HG02798 (cell line): ENCODE data around the gene ADGRF3.
"Not testable (repeated sequence)": the region's sequence is repeated elsewhere in the genome, so short reads cannot be mapped to it uniquely, and the experiment has no call there.

Experiments
- ATAC-seq: cut with Tn5 transposase; IDR thresholded peaks from one replicate; pipeline ENCODE4 v1.9.1; 2021; ENCODE audit warnings: mild to moderate bottlenecking; ENCODE audit not compliant: unreplicated experiment, poor library complexity

The ADGRF3 gene

GRCh38 chr2:26284132-26284531, 62.5 kb downstream of the ADGRF3 start:
- ATAC-seq, result no peak

GRCh38 chr2:26283606-26284005, 63.0 kb downstream of the ADGRF3 start:
- ATAC-seq, result no peak

GRCh38 chr2:26281226-26281625, 65.4 kb downstream of the ADGRF3 start:
- ATAC-seq, result no peak

- ATAC-seq, result no peak
These were observed 66.7 kb downstream of the ADGRF3 start for GRCh38 chr2:26279886-26280285.

- no peak for ATAC-seq
These were observed 69.9 kb downstream of the ADGRF3 start for GRCh38 chr2:26276484-26277227.

- no peak for ATAC-seq
These were observed 72.5 kb downstream of the ADGRF3 start for GRCh38 chr2:26274058-26274613.

GRCh38 chr2:26273501-26273900, 73.1 kb downstream of the ADGRF3 start:
- ATAC-seq, result no peak

- ATAC-seq, result no peak
These were observed 76.2 kb downstream of the ADGRF3 start for GRCh38 chr2:26270373-26270772.

- ATAC-seq, result no peak
These were observed 76.9 kb downstream of the ADGRF3 start for GRCh38 chr2:26269571-26270158.

GRCh38 chr2:26268670-26269385, 77.8 kb downstream of the ADGRF3 start:
- ATAC-seq, result not testable (repeated sequence)

- ATAC-seq, result no peak
These were observed 78.4 kb downstream of the ADGRF3 start for GRCh38 chr2:26268213-26268612.

GRCh38 chr2:26258836-26259235, 87.8 kb downstream of the ADGRF3 start:
- ATAC-seq, result not testable (repeated sequence)
